Activated T-cell treated with anti-CD3 and anti-CD28 coated beads for 48 hours (primary cell): ENCODE results near the gene SULF2.

Experiments used
- DNase-seq: peaks from one replicate; pipeline ENCODE4 v3.0.0-alpha.2; 2020; ENCODE audit warnings: low read depth

Gene SULF2

GRCh38 chr20:47783828-47784598 lies 1.3 kb downstream of the SULF2 start:
- no peak for DNase-seq

GRCh38 chr20:47782920-47783552 lies 2.2 kb downstream of the SULF2 start:
- no peak for DNase-seq

DNA sequence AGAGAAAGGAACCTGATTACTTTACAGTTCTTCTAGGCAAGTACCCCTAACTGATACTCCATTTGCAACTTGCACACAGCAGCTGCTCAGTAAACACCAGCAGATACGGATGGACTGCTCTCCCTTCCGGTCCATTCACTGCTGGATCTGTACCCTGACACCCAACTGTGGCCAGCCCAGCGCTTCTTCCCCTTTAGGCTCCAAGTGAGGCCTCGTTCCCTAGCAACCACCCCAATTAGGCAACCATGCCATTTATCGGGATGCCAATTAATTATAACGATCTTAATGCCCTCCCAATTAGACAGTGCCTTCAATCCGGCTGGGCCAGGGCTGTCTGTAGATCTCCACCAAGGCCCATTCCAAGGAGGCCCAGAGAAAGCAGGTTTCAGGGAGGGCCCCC lies 3.2 kb downstream of the SULF2 start:
- DNase-seq: no peak

DNA sequence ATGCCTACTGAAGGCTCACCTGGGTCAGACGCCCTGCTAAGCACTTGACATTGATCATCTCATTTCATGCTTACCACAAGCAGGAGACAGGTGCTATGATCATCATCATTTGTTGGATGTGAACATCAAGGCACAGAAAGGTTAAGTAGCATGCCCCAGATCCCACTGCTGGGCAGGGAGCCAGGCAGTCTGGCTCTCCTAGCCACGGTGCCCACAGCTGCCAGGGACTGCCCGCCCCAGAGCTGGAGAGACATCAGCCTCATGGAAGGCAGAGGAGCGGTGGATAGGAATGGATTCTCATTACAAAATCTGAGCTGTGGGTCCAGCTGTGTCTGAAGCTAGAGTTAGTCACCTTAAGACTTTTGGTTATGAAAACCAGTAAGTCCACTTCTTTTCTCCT lies 3.6 kb downstream of the SULF2 start:
- DNase-seq: no peak

- DNase-seq: no peak
Measured at GRCh38 chr20:47780720-47781389, 4.4 kb downstream of the SULF2 start.

- no peak for DNase-seq
Measured at GRCh38 chr20:47778398-47779354, 6.6 kb downstream of the SULF2 start.

DNA sequence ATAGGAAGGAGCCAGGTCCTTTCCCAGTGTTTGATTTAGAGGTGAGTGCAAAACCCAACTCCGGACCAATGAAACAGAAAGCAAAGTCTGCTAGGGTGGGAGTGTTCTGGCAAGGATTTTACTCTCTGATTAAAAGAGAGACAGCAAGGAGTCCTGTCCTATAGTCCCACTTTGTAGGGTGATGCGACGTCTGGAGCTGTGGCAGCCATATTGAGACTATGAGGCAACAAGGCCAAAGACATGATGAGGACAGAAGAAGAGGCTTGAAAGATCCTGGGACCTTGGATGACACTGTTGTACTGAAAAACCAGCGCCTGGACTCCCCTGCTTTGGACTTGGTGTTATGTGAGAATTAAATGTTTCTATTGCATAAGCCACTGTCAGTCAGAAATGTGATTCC lies 8.1 kb downstream of the SULF2 start:
- DNase-seq: no peak

GRCh38 chr20:47776639-47777038 lies 8.6 kb downstream of the SULF2 start:
- no peak for DNase-seq

- DNase-seq: no peak
Measured at GRCh38 chr20:47775841-47776240, 9.4 kb downstream of the SULF2 start.

DNA sequence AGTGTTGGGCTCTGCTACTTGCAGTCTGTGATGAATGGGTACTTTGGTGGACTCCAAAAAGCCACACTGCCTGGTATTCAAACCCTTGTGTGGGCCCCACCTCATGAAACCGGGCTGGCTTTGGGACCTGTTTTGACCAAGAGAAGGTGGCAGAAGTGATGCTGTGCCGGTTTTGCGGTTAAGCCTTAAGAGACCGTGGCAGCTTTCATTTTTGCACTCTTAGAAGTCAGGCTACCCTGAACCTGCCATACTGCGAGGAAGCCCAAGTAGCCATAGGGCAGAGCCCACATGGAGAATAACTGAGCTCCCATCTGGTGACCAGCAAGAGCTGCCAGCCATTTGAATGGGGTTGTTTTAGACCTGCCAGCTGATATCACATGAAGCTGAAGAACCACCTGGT lies 10.2 kb downstream of the SULF2 start:
- DNase-seq: no peak

DNA sequence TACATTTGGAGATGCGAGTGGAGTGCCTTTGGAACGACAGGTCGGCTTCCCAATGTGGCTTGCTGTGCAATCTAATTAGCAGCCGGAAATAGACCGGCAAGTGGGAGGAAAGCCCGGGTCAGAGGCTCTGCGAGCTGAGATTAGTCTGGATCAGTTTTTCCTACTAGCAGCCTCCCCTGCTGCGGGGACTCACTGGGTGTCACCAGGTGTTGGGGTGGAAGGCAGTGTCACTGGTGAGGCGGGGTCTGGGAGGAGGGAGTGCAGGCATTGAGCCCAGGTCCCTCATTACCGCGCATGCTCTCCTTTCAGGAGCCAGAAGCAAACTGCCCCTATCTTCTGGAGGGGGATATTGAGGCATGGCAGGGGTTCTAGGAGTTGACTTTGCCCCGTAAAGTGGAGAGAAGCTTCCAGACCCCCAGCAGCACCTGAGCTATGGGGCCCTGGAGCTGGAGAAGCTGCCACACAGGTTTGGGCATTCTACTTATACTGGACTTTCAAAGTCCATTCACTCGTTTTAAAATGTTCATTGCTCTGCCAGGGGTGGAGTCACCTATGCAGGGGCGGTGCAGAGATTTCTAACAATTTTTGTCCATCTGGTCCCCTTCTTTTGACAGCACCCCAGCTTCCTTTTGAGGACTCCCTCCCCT lies 11.0 kb downstream of the SULF2 start:
- DNase-seq: no peak

DNA sequence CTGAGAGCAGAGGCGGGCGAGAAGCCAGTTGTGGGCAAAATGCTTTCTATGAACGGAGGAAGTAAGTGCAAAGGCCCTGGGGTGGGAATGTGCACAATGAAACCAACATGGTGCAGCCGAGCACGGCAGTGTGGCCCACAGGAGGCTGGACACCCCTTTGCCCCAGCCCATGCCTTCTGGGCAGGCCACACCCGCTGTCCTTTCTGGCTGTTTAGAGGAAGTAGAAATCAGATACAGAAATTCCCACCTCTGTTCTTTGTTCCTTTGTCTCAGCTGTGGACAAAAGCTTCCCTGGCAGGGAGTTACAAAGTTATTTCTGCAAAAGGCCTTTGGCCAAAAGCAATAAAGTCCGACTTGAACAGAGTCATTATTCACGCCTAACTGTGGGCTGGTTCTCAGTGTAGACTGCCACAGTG lies 11.9 kb downstream of the SULF2 start:
- no peak for DNase-seq

GRCh38 chr20:47770935-47771334 lies 14.3 kb downstream of the SULF2 start:
- DNase-seq: no peak

GRCh38 chr20:47768016-47768824 lies 17.1 kb downstream of the SULF2 start:
- DNase-seq: no peak

- no peak for DNase-seq
Measured at GRCh38 chr20:47765691-47766594, 19.3 kb downstream of the SULF2 start.

DNA sequence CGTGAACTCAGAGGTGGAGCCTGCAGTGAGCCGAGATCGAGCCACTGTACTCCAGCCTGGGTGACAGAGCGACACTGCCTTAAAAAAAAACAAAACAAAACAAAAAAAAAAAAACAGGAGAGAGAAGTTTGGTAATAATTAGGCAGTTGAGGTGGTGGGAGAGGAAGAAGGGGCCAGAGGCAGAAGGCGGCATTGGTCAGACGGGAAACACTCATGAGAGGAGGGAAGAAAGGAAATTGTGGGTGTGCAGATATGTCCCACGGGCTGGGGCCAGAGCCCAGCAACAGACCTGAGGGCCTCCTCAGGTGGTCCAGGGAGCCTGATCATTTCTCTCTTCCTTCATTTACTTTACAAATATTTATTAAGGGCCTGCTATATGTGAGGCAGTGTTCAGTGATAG lies 20.0 kb downstream of the SULF2 start:
- no peak for DNase-seq

DNA sequence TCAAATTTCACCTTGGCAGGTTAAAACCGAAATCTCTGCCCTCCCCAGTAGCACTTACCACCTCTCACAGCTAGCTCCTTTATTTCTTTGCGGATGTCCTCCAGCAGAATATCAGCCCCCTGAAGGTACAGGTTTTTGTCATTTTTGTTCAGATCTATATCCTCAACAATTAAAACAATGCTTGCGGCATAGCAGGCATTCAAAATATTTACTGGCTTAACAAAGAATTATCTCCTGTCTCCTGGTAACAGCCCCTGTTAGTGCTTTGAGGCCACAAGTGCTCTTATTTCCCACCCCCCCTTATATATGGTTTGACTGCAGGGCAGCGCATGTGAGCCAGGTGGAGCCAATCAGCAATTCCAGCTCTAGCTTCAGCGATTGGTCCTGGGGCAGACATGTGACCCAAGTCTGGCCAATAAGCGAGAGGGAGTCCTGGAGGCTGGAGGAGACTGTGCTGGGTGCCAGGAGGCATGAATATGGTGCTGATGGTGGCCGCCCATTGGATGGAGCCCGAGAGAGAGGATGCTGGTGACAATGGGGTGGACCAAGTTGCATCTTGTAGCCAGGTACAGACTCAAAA lies 21.0 kb downstream of the SULF2 start:
- DNase-seq: no peak

DNA sequence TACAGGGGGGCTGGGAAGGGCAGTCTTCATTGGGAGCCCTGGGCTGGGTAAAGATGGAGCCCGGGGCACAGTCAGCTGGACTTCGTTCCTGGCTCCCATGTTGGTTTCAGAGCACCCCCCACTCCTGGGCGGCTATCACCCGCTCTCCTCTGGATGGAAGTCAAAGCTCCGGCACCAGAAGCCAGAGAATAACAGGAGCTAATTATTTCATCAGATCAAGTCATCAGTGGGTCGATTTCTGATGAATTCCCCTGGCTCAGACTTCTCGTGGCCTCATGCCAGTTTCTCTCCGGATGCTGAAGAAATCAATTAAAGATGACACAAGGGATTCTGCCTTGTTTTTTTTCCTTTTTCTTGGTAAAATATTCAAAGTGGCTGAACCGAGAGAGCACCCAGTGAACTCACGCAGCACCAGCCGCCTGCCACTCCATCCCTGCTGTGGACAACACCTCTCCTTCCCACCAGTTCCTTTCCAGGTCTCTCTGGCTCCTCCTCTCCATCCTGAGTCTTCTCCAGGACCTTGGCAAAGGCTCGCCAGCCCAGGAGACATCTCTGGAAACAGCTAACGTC lies 22.5 kb downstream of the SULF2 start:
- DNase-seq: no peak

GRCh38 chr20:47761482-47762047 lies 23.7 kb downstream of the SULF2 start:
- no peak for DNase-seq
